ENCODE data around the gene INPP4B. TPM values are rescaled to one million over a fixed set of nuclear protein-coding genes. Genes with fewer than 3 reads are reported as not detected.

INPP4B gene
- total RNA-seq, 1 experiment from 2014 or later = 14.3 TPM

- DNase-seq (ENCODE audit: low read depth, low spot score) (no peak), ATAC-seq (no peak)
- intact Hi-C loops (cut with micrococcal nuclease) = no loop called here
- ChIA-PET POLR2A (no interaction called here), RAD21 (ENCODE audit: low non-redundant PET in 1 of 2, low total read pairs in 2 of 2, uncharacterized antibody in 2 of 2, unreplicated experiment in 2 of 2) (no interaction called here), CTCF (no interaction called here)
- H3K27ac ChIP-seq (ENCODE audit: low read depth, low read length) = no peak overlapping the region
- H3K27me3 ChIP-seq (ENCODE audit: insufficient read depth, low read length) = no peaks in the 10 kb centered on the region
- no peaks in the 10 kb centered on the region for H3K9me2 ChIP-seq (ENCODE audit: insufficient read depth)
- H3K4me3 ChIP-seq (replicated peaks in 1 of 2; ENCODE audit: low read depth in 1 of 2, low read length in 2 of 2) = no peak overlapping the region
- no TSS peak for BruUV-seq (replicated peaks)
- H3K79me2 ChIP-seq (ENCODE audit: insufficient read depth, low read length) = no peaks in the 10 kb centered on the region
- no peaks in the 10 kb centered on the region; a peak in 1 of 4 replicates for H3K36me3 ChIP-seq (ENCODE audit: control insufficient read depth in 1 of 2, insufficient read depth in 2 of 2, low read length in 2 of 2)
- H3K9ac ChIP-seq (ENCODE audit: low read length) = no peak overlapping the region
- H3K9me3 ChIP-seq (ENCODE audit: control insufficient read depth in 1 of 2, insufficient read depth in 1 of 2, low read depth in 1 of 2, low read length in 2 of 2) = no peaks in the 10 kb centered on the region
- no peaks in the 10 kb centered on the region for H3K4me1 ChIP-seq (ENCODE audit: control insufficient read depth in 1 of 2, insufficient read depth in 2 of 2, low read length in 2 of 2)
- no peak overlapping the region for H3K4me2 ChIP-seq (ENCODE audit: low read length)
- no peaks in the 10 kb centered on the region for H4K20me1 ChIP-seq (ENCODE audit: insufficient read depth)
- no peak overlapping the region for H2AFZ ChIP-seq (ENCODE audit: low read depth, low read length, poor library complexity, severe bottlenecking)
- no peak for TF ChIP-seq SIN3A (IDR thresholded peaks at IDR 0.05; ENCODE audit: low read depth)
Measured at GRCh38 chr4:142339053-142339452, 507.0 kb downstream of the INPP4B start.

GRCh38 chr4:142336251-142336934 lies 509.7 kb downstream of the INPP4B start:
- CTCF ChIA-PET = no interaction called here
- intact Hi-C loops (cut with micrococcal nuclease) = no loop called here
- no peak overlapping the region for H3K27ac ChIP-seq (ENCODE audit: low read depth, low read length)
- no peaks in the 10 kb centered on the region for H3K4me1 ChIP-seq (ENCODE audit: control insufficient read depth in 1 of 2, insufficient read depth in 2 of 2, low read length in 2 of 2)
- no peak for TF ChIP-seq JUND (IDR thresholded peaks at IDR 0.05)
- TF ChIP-seq ZNF274 (IDR thresholded peaks at IDR 0.05; ENCODE audit: low read depth, low read length) = no peak
- TF ChIP-seq, protein P1, sequence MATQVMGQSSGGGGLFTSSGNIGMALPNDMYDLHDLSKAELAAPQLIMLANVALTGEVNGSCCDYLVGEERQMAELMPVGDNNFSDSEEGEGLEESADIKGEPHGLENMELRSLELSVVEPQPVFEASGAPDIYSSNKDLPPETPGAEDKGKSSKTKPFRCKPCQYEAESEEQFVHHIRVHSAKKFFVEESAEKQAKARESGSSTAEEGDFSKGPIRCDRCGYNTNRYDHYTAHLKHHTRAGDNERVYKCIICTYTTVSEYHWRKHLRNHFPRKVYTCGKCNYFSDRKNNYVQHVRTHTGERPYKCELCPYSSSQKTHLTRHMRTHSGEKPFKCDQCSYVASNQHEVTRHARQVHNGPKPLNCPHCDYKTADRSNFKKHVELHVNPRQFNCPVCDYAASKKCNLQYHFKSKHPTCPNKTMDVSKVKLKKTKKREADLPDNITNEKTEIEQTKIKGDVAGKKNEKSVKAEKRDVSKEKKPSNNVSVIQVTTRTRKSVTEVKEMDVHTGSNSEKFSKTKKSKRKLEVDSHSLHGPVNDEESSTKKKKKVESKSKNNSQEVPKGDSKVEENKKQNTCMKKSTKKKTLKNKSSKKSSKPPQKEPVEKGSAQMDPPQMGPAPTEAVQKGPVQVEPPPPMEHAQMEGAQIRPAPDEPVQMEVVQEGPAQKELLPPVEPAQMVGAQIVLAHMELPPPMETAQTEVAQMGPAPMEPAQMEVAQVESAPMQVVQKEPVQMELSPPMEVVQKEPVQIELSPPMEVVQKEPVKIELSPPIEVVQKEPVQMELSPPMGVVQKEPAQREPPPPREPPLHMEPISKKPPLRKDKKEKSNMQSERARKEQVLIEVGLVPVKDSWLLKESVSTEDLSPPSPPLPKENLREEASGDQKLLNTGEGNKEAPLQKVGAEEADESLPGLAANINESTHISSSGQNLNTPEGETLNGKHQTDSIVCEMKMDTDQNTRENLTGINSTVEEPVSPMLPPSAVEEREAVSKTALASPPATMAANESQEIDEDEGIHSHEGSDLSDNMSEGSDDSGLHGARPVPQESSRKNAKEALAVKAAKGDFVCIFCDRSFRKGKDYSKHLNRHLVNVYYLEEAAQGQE (IDR thresholded peaks at IDR 0.05; ENCODE audit: low read depth) = no peak
- no peak for TF ChIP-seq EGR1 (IDR thresholded peaks at IDR 0.05; ENCODE audit: low read depth)
- no peak for TF ChIP-seq FOSL1 (IDR thresholded peaks at IDR 0.05; ENCODE audit: low read depth)
- no peak for TF ChIP-seq CEBPB (IDR thresholded peaks at IDR 0.05; ENCODE audit: low read depth)
- no peak for TF ChIP-seq POLR2A (IDR thresholded peaks at IDR 0.05; ENCODE audit: borderline replicate concordance, extremely low read depth, insufficient read depth, insufficient read length)
- TF ChIP-seq, protein P2, sequence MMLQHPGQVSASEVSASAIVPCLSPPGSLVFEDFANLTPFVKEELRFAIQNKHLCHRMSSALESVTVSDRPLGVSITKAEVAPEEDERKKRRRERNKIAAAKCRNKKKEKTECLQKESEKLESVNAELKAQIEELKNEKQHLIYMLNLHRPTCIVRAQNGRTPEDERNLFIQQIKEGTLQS (IDR thresholded peaks at IDR 0.05) = no peak
- TF ChIP-seq SIN3A (IDR thresholded peaks at IDR 0.05; ENCODE audit: low read depth) = no peak
- no peak for TF ChIP-seq TCF7L2 (IDR thresholded peaks at IDR 0.05; ENCODE audit: borderline replicate concordance, extremely low read depth, insufficient read depth, insufficient read length)
- TF ChIP-seq RAD21 (IDR thresholded peaks at IDR 0.05; ENCODE audit: low read depth) = no peak
- no peak for TF ChIP-seq ELF1 (IDR thresholded peaks at IDR 0.05; ENCODE audit: borderline replicate concordance, low read depth)
- no peak for TF ChIP-seq EZH2 (IDR thresholded peaks at IDR 0.05)
- TF ChIP-seq, protein P3, sequence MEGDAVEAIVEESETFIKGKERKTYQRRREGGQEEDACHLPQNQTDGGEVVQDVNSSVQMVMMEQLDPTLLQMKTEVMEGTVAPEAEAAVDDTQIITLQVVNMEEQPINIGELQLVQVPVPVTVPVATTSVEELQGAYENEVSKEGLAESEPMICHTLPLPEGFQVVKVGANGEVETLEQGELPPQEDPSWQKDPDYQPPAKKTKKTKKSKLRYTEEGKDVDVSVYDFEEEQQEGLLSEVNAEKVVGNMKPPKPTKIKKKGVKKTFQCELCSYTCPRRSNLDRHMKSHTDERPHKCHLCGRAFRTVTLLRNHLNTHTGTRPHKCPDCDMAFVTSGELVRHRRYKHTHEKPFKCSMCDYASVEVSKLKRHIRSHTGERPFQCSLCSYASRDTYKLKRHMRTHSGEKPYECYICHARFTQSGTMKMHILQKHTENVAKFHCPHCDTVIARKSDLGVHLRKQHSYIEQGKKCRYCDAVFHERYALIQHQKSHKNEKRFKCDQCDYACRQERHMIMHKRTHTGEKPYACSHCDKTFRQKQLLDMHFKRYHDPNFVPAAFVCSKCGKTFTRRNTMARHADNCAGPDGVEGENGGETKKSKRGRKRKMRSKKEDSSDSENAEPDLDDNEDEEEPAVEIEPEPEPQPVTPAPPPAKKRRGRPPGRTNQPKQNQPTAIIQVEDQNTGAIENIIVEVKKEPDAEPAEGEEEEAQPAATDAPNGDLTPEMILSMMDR (IDR thresholded peaks at IDR 0.05 in 2 of 3, conservative IDR thresholded peaks at IDR 0.05 in 1 of 3; ENCODE audit: borderline replicate concordance in 1 of 3, insufficient read depth in 1 of 3, low read depth in 2 of 3, low read length in 2 of 3) = no peak
- H3K4me2 ChIP-seq (ENCODE audit: low read length) = no peak overlapping the region
- no peak overlapping the region for H3K9ac ChIP-seq (ENCODE audit: low read length)
- H3K79me2 ChIP-seq (ENCODE audit: insufficient read depth, low read length) = no peaks in the 10 kb centered on the region
- H3K36me3 ChIP-seq (ENCODE audit: control insufficient read depth in 1 of 2, insufficient read depth in 2 of 2, low read length in 2 of 2) = no peaks in the 10 kb centered on the region; a peak in 1 of 4 replicates
- DNase-seq (ENCODE audit: low read depth, low spot score) (no peak), ATAC-seq (no peak)
- H3K27me3 ChIP-seq (ENCODE audit: insufficient read depth, low read length) = no peaks in the 10 kb centered on the region
- no peak overlapping the region for H2AFZ ChIP-seq (ENCODE audit: low read depth, low read length, poor library complexity, severe bottlenecking)
- RAD21 ChIA-PET (ENCODE audit: low non-redundant PET in 1 of 2, low total read pairs in 2 of 2, uncharacterized antibody in 2 of 2, unreplicated experiment in 2 of 2) = no interaction called here
- no TSS peak for BruUV-seq (replicated peaks)
- POLR2A ChIA-PET = no interaction called here
- no peak overlapping the region for H3K4me3 ChIP-seq (replicated peaks in 1 of 2; ENCODE audit: low read depth in 1 of 2, low read length in 2 of 2)
- no peaks in the 10 kb centered on the region for H3K9me3 ChIP-seq (ENCODE audit: control insufficient read depth in 1 of 2, insufficient read depth in 1 of 2, low read depth in 1 of 2, low read length in 2 of 2)
- H4K20me1 ChIP-seq (ENCODE audit: insufficient read depth) = no peaks in the 10 kb centered on the region; the same call in 1 of the 2 replicates
- no peaks in the 10 kb centered on the region for H3K9me2 ChIP-seq (ENCODE audit: insufficient read depth)
